ENCODE results near the gene UBE2L6.

GRCh38 chr11:57549983-57550382 is 17.5 kb downstream of the UBE2L6 start:
- no peak for TF ChIP-seq CTCF (tag by site-specific recombination; IDR thresholded peaks at IDR 0.05)
- no peak for TF ChIP-seq ZNF76 (tag by site-specific recombination; IDR thresholded peaks at IDR 0.05; ENCODE audit: borderline replicate concordance, low read depth)
- no peak for TF ChIP-seq ZNF24 (tag by site-specific recombination; IDR thresholded peaks at IDR 0.05)
